Measurements from ENCODE around the gene KIAA1217. TPM values are rescaled to one million over a fixed set of nuclear protein-coding genes. Genes with fewer than 3 reads are reported as not detected.
A peak's percentile ranks its signal among the peaks of the same experiment; 100 is the strongest.

Gene KIAA1217
- total RNA-seq, 1 donor from 2014 or later = 13.2 TPM

GRCh38 chr10:24536636-24537035 is 327.7 kb downstream of the KIAA1217 start:
- DNase-seq (ENCODE audit: low read depth) = no peak

DNA sequence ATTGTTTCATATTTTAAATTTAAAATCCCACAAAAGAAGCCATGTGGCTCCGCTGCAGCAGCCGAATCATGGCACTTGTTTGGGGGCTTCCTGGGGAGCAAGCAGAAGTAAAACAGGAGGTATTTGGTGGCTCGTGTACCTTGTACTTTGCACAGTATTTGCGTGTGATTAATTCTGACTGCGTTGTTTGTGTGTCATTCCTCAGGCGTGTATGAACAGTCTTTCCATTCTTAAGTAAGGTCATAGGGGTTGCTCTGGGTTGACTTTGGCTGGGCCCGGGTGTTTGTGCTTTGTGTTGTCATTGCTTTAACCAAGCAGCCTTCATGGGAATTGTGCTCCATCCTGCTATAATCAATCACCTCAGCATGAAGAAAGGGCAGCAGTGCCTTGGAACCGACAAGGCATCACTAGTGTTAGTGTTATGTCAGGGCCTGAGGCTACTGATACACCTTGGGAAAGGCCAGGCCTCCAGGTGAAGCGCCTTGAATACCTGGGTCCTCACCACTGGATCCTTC is 332.4 kb downstream of the KIAA1217 start:
- DNase-seq (ENCODE audit: low read depth) = no peak

GRCh38 chr10:24542314-24543270 is 333.7 kb downstream of the KIAA1217 start:
- DNase-seq (ENCODE audit: low read depth) = no peak

- no peak for DNase-seq (ENCODE audit: low read depth)
Measured at GRCh38 chr10:24544776-24545175, 335.8 kb downstream of the KIAA1217 start.

DNA sequence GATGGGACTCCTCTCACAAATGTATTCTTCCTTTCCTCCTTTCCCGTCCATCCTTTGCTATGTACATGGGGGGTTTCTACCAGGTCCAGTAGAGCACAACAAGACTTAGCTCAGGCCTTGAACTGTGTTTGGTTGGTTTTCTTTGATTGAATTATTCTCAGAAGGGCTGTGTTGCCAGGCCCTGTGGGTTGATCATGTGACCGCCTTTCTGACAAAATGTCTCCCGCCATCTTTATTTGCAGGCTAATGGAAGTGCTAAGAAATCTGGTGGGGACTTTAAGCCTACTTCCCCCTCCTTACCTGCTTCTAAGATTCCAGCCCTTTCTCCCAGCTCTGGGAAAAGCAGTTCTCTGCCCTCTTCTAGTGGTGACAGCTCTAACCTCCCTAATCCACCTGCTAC is 336.6 kb downstream of the KIAA1217 start:
- no peak for DNase-seq (ENCODE audit: low read depth)

GRCh38 chr10:24550680-24551079 is 341.7 kb downstream of the KIAA1217 start:
- no peak for DNase-seq (ENCODE audit: low read depth)

GRCh38 chr10:24551161-24551560 is 342.2 kb downstream of the KIAA1217 start:
- no peak for DNase-seq (ENCODE audit: low read depth)

GRCh38 chr10:24552346-24553016 is 343.5 kb downstream of the KIAA1217 start:
- DNase-seq (ENCODE audit: low read depth) = no peak

- no peak for DNase-seq (ENCODE audit: low read depth)
Measured at GRCh38 chr10:24553051-24553612, 344.2 kb downstream of the KIAA1217 start.

- no peak for DNase-seq (ENCODE audit: low read depth)
Measured at GRCh38 chr10:24554036-24554435, 345.1 kb downstream of the KIAA1217 start.

DNA sequence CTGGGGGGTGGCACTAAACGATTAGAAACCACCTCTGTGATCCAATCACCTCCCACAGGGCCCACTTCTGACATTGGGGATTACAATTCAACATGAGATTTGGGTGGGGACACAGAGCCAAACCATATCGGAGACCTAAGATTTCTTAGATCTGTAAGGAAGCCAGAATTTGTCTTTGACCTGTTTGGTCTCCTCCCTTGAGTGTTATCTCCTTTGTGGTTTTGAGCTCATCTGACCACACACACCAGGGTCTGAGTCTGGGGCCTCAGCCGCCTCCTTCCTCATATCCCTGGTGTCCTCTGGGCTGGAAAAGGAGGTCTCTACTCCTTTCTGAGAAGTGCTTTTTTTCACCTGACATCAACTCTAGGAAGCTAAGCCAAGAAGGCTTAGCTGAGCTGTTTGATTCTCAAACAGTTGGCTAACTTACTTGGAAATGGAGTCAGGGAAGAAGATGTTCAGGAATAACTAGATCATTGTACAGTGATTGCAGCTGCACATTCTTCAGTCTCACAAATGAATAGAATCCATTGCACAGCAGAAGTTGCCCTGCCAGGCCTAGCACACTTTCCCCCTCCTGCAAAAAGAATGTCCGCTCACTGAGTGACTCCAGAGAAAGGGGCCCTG is 347.3 kb downstream of the KIAA1217 start:
- no peak for DNase-seq (ENCODE audit: low read depth)

GRCh38 chr10:24556750-24557742 is 348.1 kb downstream of the KIAA1217 start:
- DNase-seq (ENCODE audit: low read depth) = peak; percentile 68

DNA sequence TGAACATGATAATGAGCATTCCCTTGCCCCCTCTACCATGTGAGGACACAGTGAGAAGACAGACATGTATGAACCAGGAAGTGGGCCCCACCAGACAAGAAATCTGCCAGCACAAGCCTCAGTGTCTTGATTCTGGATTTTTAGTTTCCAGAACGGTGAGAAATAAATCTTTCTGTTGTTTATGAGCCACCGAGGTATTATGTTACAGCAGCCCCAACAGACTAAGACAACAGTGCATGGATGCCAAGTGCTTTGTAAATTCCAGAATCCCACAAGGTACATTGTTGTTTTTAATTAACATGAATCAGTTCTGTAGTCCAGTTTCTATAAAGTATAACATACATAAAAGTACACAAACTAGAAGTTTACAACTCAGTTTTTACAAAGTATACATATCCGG is 352.5 kb downstream of the KIAA1217 start:
- DNase-seq (ENCODE audit: low read depth) = peak; percentile 30

DNA sequence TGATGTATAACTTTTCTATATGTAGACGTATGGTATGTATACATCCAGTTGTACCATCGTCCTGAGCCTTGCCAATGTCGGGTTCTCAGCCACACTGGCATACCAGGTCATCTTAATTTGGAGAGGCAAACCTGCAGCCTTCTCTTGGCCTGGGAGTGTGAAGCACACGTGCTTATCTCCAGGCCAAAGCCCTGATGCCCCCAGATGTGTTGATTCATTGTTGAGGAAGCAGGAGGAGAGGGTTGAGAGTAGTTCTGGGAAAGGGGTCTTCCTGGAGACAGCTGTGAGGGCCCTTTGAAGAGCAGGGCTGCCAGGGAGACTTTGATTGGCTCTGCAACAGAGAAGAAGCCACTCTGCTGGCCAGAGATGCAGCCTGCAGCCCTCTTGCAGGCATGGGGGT is 359.1 kb downstream of the KIAA1217 start:
- DNase-seq (ENCODE audit: low read depth) = no peak

GRCh38 chr10:24569330-24569796 is 360.4 kb downstream of the KIAA1217 start:
- no peak for DNase-seq (ENCODE audit: low read depth)

GRCh38 chr10:24569828-24570657 is 361.1 kb downstream of the KIAA1217 start:
- DNase-seq (ENCODE audit: low read depth) = no peak

GRCh38 chr10:24570658-24571426 is 361.9 kb downstream of the KIAA1217 start:
- DNase-seq (ENCODE audit: low read depth) = no peak

- DNase-seq (ENCODE audit: low read depth) = no peak
Measured at GRCh38 chr10:24571870-24572450, 363.0 kb downstream of the KIAA1217 start.

All from myocyte (in vitro differentiated cells).